HEK293 (cell line): Measurements from ENCODE around the gene GPSM1.
A peak's percentile ranks its signal among the peaks of the same experiment; 100 is the strongest.

Experiments
- CTCF ChIA-PET: fragments of 350-600 bp; formaldehyde crosslinking; extraction: SDS; loops from one replicate; lab custom pipeline; 2021; ENCODE audit warnings: antibody characterized with exemption; lab: Yijun Ruan, JAX
- POLR2A ChIA-PET: fragments of 300-600 bp; formaldehyde crosslinking; extraction: SDS; loops from one replicate; lab custom pipeline; 2020; ENCODE audit warnings: antibody characterized with exemption, inconsistent platforms; lab: Yijun Ruan, JAX
- H3K27ac ChIP-seq: fragments of 200-500 bp; sonication (Bioruptor generic); 2 replicates; pipeline ENCODE4 v1.5.1; 2014; ENCODE audit warnings: low read depth, low read length, control low read depth, inconsistent platforms; ENCODE audit errors: extremely low read depth
- H3K36me3 ChIP-seq, 2 experiments: fragments of 200-500 bp in 1 of 2; sonication (Bioruptor generic) in 1 of 2; 1 replicate in 1 of 2; 2 replicates in 1 of 2; pipeline ENCODE4 v1.5.1; 2014 to 2017; ENCODE audit warnings: inconsistent platforms in 2 of 2, low read length in 2 of 2; ENCODE audit not compliant: control insufficient read depth in 2 of 2, insufficient read depth in 1 of 2
- H3K4me1 ChIP-seq: fragments of 200-500 bp; sonication (Bioruptor generic); 2 replicates; pipeline ENCODE4 v1.5.1; 2014; ENCODE audit warnings: mild to moderate bottlenecking, low read length, inconsistent platforms; ENCODE audit not compliant: control insufficient read depth, insufficient read depth
- H3K4me3 ChIP-seq: 2 replicates; pipeline ENCODE4 v1.5.1; 2011; ENCODE audit warnings: low read depth, mild to moderate bottlenecking, control low read depth, low read length, moderate library complexity
- H3K9me3 ChIP-seq: fragments of 200-500 bp; sonication (Bioruptor generic); 2 replicates; pipeline ENCODE4 v1.5.1; 2014; ENCODE audit warnings: low read depth, low read length, inconsistent platforms; ENCODE audit not compliant: control insufficient read depth, insufficient read depth
- GLIS1 ChIP-seq: fragments of 450-650 bp; formaldehyde crosslinking; IDR thresholded peaks from 2 replicates; pipeline ENCODE4 v1.5.1; 2016; ENCODE audit warnings: missing biosample characterization, missing genetic modification characterization
- KLF1 ChIP-seq: fragments of 450-650 bp; formaldehyde crosslinking; IDR thresholded peaks from 2 replicates; pipeline ENCODE4 v1.5.1; 2016; ENCODE audit warnings: missing biosample characterization, missing genetic modification characterization
- KLF8 ChIP-seq: fragments of 450-650 bp; formaldehyde crosslinking; IDR thresholded peaks from 2 replicates; pipeline ENCODE4 v1.5.1; 2016; ENCODE audit warnings: missing biosample characterization, missing genetic modification characterization
- RBAK ChIP-seq: fragments of 450-650 bp; formaldehyde crosslinking; IDR thresholded peaks from 2 replicates; pipeline ENCODE4 v1.5.1; 2016; ENCODE audit warnings: missing biosample characterization, missing genetic modification characterization
- SCRT1 ChIP-seq: fragments of 450-650 bp; formaldehyde crosslinking; IDR thresholded peaks from 2 replicates; pipeline ENCODE4 v1.5.1; 2016; ENCODE audit warnings: missing biosample characterization, missing genetic modification characterization, borderline replicate concordance
- ZEB2 ChIP-seq: fragments of 450-650 bp; formaldehyde crosslinking; IDR thresholded peaks from 2 replicates; pipeline ENCODE4 v1.5.1; 2016; ENCODE audit warnings: missing biosample characterization, missing genetic modification characterization
- ZFP3 ChIP-seq: fragments of 450-650 bp; formaldehyde crosslinking; IDR thresholded peaks from 2 replicates; pipeline ENCODE4 v1.5.1; 2016; ENCODE audit warnings: low read depth, missing biosample characterization, missing genetic modification characterization
- ZIC2 ChIP-seq: fragments of 450-650 bp; formaldehyde crosslinking; IDR thresholded peaks from 2 replicates; pipeline ENCODE4 v1.5.1; 2016; ENCODE audit warnings: missing biosample characterization, missing genetic modification characterization
- ZNF10 ChIP-seq: fragments of 450-650 bp; formaldehyde crosslinking; IDR thresholded peaks from 2 replicates; pipeline ENCODE4 v1.5.1; 2017; ENCODE audit warnings: missing biosample characterization, missing genetic modification characterization
- ZNF169 ChIP-seq: fragments of 450-650 bp; formaldehyde crosslinking; IDR thresholded peaks from 2 replicates; pipeline ENCODE4 v1.5.1; 2016; ENCODE audit warnings: missing biosample characterization, missing genetic modification characterization
- ZNF350 ChIP-seq: fragments of 450-650 bp; formaldehyde crosslinking; IDR thresholded peaks from 2 replicates; pipeline ENCODE4 v1.5.0; 2017; ENCODE audit warnings: missing biosample characterization, mild to moderate bottlenecking, missing genetic modification characterization
- ZNF645 ChIP-seq: fragments of 450-650 bp; formaldehyde crosslinking; IDR thresholded peaks from 2 replicates; pipeline ENCODE4; 2016; ENCODE audit warnings: missing biosample characterization, missing genetic modification characterization
- ZNF76 ChIP-seq: fragments of 450-650 bp; formaldehyde crosslinking; IDR thresholded peaks from 2 replicates; pipeline ENCODE4; 2016; ENCODE audit warnings: low read depth, missing biosample characterization, missing genetic modification characterization, borderline replicate concordance
- TF ChIP-seq, protein P1 (sequence below): fragments of 450-650 bp; formaldehyde crosslinking; IDR thresholded peaks from 2 replicates; pipeline ENCODE4 v1.5.1; 2017; ENCODE audit warnings: missing biosample characterization, missing genetic modification characterization
- TF ChIP-seq, protein P2 (sequence below): fragments of 450-650 bp; formaldehyde crosslinking; IDR thresholded peaks from 2 replicates; pipeline ENCODE4 v1.5.1; 2017; ENCODE audit warnings: missing biosample characterization, missing genetic modification characterization
- TF ChIP-seq, protein P3 (sequence below): fragments of 450-650 bp; formaldehyde crosslinking; IDR thresholded peaks from 2 replicates; pipeline ENCODE4 v1.5.1; 2016; ENCODE audit warnings: missing biosample characterization, missing genetic modification characterization

The GPSM1 gene

DNA sequence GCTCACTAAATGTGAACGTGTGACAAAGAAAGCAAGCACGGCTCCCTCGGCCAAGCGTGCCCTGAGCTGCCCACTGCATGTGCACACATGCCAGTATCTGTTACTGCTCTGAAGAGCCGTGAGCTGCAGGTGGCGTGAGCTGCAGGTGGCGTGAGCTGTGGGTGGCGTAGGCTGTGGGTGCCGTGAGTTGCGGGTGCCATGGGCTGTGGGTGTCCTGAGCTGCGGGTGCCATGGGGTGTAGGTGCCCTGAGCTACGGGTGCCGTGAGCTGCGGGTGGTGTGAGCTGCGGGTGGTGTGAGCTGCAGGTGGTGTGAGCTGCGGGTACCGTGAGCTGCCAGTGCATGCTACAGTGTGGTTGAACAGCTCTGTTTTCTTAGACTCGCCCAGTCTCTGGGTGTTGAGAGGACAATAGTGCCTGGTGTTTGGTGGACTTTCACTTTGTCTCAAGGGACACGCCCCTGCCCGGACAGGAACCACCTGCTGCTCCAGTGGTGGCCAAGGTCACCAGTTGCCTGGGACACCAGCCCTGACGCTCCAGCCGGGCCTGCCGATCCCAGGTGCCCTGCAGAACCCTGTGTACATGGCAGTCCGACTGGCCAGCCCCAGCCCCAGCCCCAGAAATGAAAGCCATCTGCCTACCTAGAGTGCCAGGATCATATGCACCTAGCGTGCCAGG, 30.2 kb upstream of the GPSM1 start (continued):
- TF ChIP-seq, protein P1, sequence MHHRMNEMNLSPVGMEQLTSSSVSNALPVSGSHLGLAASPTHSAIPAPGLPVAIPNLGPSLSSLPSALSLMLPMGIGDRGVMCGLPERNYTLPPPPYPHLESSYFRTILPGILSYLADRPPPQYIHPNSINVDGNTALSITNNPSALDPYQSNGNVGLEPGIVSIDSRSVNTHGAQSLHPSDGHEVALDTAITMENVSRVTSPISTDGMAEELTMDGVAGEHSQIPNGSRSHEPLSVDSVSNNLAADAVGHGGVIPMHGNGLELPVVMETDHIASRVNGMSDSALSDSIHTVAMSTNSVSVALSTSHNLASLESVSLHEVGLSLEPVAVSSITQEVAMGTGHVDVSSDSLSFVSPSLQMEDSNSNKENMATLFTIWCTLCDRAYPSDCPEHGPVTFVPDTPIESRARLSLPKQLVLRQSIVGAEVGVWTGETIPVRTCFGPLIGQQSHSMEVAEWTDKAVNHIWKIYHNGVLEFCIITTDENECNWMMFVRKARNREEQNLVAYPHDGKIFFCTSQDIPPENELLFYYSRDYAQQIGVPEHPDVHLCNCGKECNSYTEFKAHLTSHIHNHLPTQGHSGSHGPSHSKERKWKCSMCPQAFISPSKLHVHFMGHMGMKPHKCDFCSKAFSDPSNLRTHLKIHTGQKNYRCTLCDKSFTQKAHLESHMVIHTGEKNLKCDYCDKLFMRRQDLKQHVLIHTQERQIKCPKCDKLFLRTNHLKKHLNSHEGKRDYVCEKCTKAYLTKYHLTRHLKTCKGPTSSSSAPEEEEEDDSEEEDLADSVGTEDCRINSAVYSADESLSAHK (tag by site-specific recombination): no peak
- peak; percentile 92; the same call in 1 of the 2 replicates for TF ChIP-seq SCRT1 (tag by site-specific recombination)
- TF ChIP-seq ZNF350 (tag by site-specific recombination): no peak
- TF ChIP-seq, protein P2, sequence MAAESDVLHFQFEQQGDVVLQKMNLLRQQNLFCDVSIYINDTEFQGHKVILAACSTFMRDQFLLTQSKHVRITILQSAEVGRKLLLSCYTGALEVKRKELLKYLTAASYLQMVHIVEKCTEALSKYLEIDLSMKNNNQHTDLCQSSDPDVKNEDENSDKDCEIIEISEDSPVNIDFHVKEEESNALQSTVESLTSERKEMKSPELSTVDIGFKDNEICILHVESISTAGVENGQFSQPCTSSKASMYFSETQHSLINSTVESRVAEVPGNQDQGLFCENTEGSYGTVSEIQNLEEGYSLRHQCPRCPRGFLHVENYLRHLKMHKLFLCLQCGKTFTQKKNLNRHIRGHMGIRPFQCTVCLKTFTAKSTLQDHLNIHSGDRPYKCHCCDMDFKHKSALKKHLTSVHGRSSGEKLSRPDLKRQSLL (tag by site-specific recombination): no peak
- TF ChIP-seq ZNF10: no peak
- TF ChIP-seq ZEB2 (tag by site-specific recombination): no peak
- no peak for TF ChIP-seq ZNF169 (tag by site-specific recombination)
- TF ChIP-seq KLF8 (tag by site-specific recombination): no peak
- peak; percentile 90 for TF ChIP-seq ZIC2
- TF ChIP-seq, protein P3, sequence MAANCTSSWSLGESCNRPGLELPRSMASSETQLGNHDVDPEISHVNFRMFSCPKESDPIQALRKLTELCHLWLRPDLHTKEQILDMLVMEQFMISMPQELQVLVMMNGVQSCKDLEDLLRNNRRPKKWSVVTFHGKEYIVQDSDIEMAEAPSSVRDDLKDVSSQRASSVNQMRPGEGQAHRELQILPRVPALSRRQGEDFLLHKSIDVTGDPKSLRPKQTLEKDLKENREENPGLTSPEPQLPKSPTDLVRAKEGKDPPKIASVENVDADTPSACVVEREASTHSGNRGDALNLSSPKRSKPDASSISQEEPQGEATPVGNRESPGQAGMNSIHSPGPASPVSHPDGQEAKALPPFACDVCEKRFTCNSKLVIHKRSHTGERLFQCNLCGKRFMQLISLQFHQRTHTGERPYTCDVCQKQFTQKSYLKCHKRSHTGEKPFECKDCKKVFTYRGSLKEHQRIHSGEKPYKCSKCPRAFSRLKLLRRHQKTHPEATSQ (tag by site-specific recombination): no peak

- Histone ChIP-seq H3K4me3 (no peak overlapping the region), H3K27ac (no peak overlapping the region), H3K36me3 (no peaks in the 10 kb centered on the region), H3K4me1 (no peaks in the 10 kb centered on the region), H3K9me3 (no peaks in the 10 kb centered on the region)
- CTCF ChIA-PET: no interaction called here
- POLR2A ChIA-PET: no interaction called here
- TF ChIP-seq GLIS1 (tag by site-specific recombination): peak; percentile 72
- TF ChIP-seq ZNF645 (tag by site-specific recombination): no peak
- no peak for TF ChIP-seq ZNF76 (tag by site-specific recombination)
- TF ChIP-seq ZFP3 (tag by site-specific recombination): no peak
- peak; percentile 73 for TF ChIP-seq ZIC2
Measured at GRCh38 chr9:136297766-136298735, 29.3 kb upstream of the GPSM1 start.

- ChIA-PET POLR2A (no interaction called here), CTCF (no interaction called here)
- TF ChIP-seq KLF1 (peak; percentile 38; the same call in 1 of the 2 replicates), RBAK (tag by site-specific recombination) (no peak)
- no peak overlapping the region for H3K27ac ChIP-seq
- H3K4me3 ChIP-seq: no peak overlapping the region
- H3K4me1 ChIP-seq: no peaks in the 10 kb centered on the region
- no peaks in the 10 kb centered on the region for H3K36me3 ChIP-seq
- H3K9me3 ChIP-seq: no peaks in the 10 kb centered on the region
Measured at GRCh38 chr9:136299116-136299515, 28.2 kb upstream of the GPSM1 start.
